ENCODE results near the gene KCNMA1.
A peak's percentile ranks its signal among the peaks of the same experiment; 100 is the strongest.
"Not testable (repeated sequence)": the region's sequence is repeated elsewhere in the genome, so short reads cannot be mapped to it uniquely, and the experiment has no call there.

Gene KCNMA1

DNA sequence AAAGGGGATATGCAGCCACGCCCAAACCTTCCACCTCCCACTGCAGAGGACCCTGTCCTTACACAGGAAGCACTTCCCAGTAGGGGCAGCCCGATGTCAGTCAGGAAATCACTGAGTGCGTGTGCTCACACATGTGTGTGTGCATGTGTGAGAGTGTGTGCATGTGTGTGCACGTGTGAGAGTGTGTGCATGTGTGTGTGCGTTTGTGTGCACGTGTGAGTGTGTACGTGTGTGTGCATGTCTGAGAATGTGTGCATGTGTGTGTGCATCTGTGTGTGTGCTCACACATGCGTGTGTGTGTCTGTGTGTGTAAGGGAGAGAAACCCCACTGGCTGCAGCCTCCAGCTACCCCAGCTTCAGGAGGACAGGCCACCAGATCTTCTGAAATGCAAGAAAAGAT lies 229.3 kb downstream of the KCNMA1 start:
- no peak for DNase-seq

DNA sequence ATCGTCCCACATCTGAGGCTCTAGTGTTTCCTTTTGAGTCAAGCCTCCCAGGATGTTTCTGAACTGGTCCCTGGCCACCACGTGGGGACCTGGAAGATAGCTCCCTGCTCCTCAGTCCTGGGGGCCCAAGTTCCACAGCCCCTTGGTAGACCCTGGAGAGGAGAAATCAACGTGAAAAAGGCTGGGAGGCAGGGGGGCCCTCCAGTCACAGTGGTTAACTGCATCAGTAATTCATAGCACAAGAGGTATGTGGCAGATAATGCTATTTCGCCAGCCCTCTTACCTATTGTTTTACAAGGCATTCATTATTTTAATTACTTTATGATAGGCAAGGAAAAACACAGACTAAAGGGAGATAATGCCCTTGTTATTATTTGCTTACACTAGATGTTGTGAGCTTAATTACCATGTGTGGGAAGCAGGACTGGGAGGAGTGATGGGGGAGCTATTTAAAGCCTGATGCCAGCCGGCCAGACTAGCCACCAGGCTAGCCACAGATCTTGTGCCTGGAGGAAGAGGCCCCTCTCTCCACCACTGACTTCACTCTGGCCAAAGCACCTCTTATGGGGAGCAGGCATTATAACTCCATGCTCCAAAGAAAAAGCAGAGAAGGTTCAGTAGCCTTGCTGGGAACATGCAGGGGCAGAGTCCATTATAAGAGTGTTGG lies 230.7 kb downstream of the KCNMA1 start:
- no peak for DNase-seq

GRCh38 chr10:77405771-77406241 lies 231.8 kb downstream of the KCNMA1 start:
- DNase-seq: peak; percentile 54

DNA sequence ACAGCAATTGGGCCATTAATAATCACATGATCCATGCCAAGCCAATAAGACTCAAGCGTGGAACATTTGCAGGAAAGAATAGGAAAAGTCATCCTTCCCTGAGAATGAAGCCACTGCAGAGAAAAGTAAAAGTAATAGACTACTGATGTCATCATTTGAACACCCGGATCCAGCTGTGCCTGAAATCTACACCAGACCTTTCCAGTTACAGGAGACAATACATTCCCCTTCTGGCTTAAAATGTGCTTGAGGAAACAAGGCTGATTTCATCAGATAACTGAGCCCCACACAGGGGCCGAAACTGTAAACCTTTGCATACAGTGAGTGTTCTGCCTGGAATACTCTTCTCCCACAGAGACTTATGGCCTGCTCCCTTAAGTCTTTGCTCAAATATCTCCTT lies 232.8 kb downstream of the KCNMA1 start:
- no peak for DNase-seq

GRCh38 chr10:77403761-77404160 lies 233.8 kb downstream of the KCNMA1 start:
- DNase-seq: no peak

GRCh38 chr10:77401683-77402082 lies 235.9 kb downstream of the KCNMA1 start:
- no peak for DNase-seq

DNA sequence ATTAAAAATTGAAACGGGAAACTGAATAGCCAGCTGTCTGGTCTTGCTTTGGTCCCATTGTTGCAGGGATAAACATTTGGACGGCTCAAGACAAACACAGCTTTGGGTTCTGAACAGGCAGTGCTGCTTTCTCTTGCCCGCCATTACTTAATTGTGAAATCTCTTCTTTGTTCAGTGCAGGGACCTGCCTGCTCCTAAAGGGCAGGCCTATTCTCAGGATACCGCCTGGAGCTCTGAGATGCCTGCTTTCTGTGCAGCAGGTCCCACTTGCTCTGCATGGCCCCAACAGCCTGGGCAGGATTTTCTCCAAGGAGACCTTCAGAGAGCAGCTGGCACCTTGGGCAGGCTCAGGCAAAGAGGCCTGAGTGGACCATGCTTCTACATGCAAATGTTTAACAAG lies 237.6 kb downstream of the KCNMA1 start:
- DNase-seq: no peak

DNA sequence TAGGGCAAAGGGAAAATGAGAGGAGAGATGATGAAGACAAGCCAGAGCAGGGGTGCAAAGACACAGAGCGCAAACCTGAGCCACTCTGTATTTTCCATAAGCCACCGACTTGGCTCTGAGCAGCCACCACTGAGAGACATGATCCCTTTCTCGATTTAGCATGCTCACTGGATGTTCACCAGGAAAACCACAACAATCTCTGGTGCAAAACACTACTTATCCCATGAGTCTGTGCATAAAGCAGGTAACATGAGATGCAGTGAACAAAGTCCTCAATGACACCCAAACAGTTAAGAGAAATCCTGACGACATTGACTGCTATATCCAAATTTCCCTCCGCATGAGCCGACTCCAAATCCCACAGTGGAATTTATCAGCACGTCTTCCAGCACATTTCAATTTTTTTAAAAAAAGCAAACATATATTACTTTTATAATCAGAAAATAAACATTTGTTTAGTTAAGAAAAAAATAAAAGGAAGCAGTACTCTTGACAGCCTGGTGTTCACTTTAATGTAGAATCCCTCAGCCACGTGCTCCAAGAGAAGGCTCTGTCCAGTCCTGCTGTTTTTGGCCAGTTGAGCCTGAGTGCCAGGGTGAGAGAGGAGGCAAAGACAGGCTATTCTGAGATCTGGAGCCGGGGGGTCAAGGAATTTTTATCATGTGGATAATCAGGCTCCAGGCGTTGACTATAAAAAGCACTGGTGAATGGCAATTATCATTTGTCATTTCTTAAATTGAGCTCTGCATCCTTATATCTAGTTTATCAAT lies 238.4 kb downstream of the KCNMA1 start:
- DNase-seq: no peak

GRCh38 chr10:77398558-77398957 lies 239.1 kb downstream of the KCNMA1 start:
- DNase-seq: no peak

GRCh38 chr10:77397103-77397502 lies 240.5 kb downstream of the KCNMA1 start:
- DNase-seq: no peak

DNA sequence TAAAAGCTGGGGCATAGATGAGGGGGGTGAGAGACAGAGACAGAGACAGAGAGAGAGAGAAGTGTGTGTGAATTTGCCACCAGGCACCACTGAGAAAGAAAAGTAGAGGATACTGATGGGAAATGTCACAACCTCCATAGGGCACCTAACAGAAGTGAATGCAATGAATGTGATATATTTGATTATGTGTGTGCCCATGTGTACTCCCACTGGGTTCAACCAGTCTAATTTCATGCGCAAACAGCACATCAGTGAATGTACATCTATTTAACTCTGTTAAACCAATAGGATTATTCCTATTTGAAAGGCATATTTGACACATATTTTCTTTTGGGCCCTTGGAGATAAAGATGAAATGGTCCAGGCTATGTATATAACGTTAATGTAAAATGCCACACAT lies 241.3 kb downstream of the KCNMA1 start:
- DNase-seq: no peak

GRCh38 chr10:77393821-77394501 lies 243.6 kb downstream of the KCNMA1 start:
- no peak for DNase-seq

DNA sequence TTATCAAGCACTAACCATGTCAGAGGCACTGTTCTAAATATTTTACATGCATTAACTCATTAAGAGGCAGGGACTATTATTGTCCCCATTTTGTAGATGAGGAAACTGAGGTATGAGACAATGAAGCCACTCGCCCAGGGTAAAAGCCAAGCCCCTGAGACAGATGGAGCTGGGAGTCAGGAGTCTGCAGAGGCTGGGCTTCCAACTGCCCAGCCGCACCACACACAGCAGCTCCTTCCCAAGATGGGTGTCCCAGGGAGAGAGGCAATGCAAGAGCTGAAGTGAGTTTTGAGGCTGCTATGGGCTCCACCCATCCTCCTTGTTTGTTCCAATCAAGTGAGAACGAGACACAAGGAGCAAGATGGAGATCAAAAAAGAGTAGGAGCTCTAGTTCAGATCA lies 244.2 kb downstream of the KCNMA1 start:
- DNase-seq: no peak

DNA sequence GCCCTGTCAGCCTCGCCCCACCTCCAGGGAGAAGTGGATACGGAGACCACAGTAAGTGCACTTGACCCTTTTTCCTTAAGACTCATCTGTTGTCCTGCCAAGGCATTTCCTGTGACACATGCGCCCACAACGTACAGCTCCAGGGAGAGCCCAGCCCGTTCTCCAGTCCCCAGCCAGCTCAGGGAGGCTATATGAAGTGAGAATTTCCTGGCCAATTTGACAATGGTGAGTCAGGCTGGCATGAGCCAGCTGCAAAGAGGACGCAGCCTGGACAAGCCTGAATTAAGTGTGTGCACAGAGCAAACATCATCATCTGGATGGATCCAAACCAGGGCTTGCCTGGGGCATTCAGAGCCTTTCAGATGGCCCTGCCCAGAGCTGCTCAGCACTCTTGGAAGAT lies 244.8 kb downstream of the KCNMA1 start:
- DNase-seq: peak; percentile 35

DNA sequence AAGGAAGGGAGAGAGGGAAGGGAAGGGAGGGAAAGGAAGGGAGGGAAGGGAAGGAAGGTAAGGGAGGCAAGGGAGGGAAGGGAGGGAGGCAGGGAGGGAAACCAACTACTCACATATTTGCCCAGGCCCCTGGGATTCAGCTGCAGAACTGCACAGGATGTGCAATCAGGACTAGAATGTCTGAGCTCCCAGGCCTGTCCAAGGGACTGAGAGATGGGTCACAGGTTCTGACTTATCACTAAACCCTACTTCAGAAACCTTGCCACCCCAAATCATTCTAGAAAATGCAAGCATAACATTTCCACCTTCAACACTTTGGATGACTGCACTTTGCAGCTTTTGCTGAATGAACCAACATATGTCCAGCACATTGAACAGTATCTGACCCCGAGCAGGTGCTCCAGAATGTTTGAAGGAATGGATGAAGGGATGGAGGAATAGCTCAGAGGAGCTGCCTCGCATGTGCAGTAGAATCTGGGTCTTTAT lies 245.3 kb downstream of the KCNMA1 start:
- no peak for DNase-seq

- peak; percentile 93 for DNase-seq
These were observed 245.9 kb downstream of the KCNMA1 start for GRCh38 chr10:77391605-77392235.

- DNase-seq: no peak
These were observed 247.1 kb downstream of the KCNMA1 start for GRCh38 chr10:77390481-77390891.

GRCh38 chr10:77388571-77389100 lies 249.0 kb downstream of the KCNMA1 start:
- no peak for DNase-seq

DNA sequence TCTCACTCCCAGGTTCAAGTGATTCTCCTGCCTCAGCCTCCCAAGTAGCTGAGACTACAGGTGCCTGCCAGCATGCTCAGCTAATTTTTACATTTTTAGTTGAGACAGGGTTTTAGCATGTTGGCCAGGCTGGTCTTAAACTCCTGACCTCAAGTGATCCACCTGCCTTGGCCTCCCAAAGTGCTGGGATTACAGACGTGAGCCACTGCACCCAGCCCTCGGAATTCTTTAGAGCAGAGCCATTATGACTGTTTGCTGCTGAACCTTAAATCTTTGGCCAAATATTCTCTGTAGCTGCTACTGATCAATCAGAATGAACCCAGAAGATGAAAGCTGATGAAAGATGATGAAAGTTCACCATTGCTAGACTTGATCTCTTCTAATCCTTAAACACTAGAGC lies 249.9 kb downstream of the KCNMA1 start:
- DNase-seq: not testable (repeated sequence)

- no peak for DNase-seq
These were observed 250.4 kb downstream of the KCNMA1 start for GRCh38 chr10:77387247-77387646.

- DNase-seq: no peak
These were observed 250.8 kb downstream of the KCNMA1 start for GRCh38 chr10:77386838-77387237.

- DNase-seq: no peak
These were observed 251.2 kb downstream of the KCNMA1 start for GRCh38 chr10:77386365-77386764.

DNA sequence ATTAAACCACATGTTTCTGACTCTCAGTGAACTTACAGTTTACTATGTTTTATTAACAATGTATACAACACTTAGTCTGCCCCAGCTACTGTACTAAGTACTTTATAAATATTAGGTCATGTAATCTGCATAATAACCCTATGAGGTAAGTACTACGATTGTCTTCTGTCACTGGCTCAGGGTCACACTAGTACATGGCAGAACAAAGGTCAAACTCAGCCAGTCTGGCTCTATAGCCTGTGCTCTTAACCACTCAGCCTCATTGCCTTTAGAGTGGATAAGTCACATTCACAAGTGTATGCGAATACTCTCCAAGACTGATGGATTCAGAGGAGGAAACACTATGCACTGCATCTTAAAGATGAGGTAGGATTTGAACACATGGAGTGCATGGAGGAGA lies 252.3 kb downstream of the KCNMA1 start:
- DNase-seq: no peak
